LNCaP clone FGC (cell line): ENCODE results near the gene XRCC5.

ENCODE experiments used
- DNase-seq: peaks from one replicate; pipeline ENCODE4 v3.0.0-alpha.2; 2011; ENCODE audit warnings: low read depth
- H3K4me3 ChIP-seq: 2 replicates; pipeline ENCODE4 v1.5.1; 2011; ENCODE audit warnings: mild to moderate bottlenecking, low read depth, low read length, control low read depth
- TF ChIP-seq, protein P1 (sequence below): IDR thresholded peaks from 2 replicates; pipeline ENCODE4 v1.5.1; 2012; ENCODE audit warnings: mild to moderate bottlenecking; ENCODE audit not compliant: control insufficient read depth, insufficient read depth; ENCODE audit errors: extremely low read depth

XRCC5 gene

DNA sequence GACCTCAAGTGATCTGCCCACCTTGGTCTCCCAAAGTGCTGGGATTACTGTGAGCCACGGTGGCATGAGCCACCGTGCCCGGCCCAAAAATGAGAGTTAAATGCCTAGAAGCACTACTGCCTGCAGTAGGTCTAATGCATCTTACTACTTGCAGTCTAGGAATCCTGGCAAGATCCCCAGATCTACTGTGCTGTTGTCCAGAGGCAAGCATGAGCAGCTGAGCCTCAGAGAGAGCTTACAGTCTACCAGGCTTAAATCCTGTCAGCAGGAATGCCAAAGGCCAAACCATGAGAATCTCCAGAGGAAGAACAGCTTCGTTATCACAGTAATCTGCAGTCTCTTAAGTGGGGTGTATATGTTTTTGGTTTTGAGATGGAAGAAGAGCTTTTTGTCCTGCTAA, 54.4 kb downstream of the XRCC5 start:
- TF ChIP-seq, protein P1, sequence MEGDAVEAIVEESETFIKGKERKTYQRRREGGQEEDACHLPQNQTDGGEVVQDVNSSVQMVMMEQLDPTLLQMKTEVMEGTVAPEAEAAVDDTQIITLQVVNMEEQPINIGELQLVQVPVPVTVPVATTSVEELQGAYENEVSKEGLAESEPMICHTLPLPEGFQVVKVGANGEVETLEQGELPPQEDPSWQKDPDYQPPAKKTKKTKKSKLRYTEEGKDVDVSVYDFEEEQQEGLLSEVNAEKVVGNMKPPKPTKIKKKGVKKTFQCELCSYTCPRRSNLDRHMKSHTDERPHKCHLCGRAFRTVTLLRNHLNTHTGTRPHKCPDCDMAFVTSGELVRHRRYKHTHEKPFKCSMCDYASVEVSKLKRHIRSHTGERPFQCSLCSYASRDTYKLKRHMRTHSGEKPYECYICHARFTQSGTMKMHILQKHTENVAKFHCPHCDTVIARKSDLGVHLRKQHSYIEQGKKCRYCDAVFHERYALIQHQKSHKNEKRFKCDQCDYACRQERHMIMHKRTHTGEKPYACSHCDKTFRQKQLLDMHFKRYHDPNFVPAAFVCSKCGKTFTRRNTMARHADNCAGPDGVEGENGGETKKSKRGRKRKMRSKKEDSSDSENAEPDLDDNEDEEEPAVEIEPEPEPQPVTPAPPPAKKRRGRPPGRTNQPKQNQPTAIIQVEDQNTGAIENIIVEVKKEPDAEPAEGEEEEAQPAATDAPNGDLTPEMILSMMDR, result no peak
- H3K4me3 ChIP-seq, result no peak overlapping the region
- DNase-seq, result no peak

GRCh38 chr2:216164087-216164486, 54.9 kb downstream of the XRCC5 start:
- no peak for DNase-seq
- TF ChIP-seq, protein P1, result no peak
- no peak overlapping the region for H3K4me3 ChIP-seq

DNA sequence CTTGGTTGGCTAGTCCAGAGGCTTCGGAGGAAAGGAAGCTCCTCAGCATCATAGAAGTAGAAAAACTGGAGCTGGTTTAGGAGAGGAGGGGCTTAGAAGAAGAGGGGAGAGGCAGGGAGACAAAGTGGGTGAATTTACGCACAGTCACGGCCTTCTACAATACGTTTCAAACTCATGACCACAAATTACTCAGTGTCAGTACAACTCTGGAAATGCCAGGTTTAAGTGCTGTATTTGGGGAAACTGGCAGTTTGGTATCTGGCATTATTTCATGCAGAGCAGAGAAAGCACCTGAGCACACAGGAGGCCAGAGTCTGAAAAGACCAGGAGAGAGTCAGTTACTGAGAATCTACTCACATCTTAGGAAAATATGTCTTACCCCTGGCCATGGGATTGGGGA, 55.4 kb downstream of the XRCC5 start:
- no peak overlapping the region for H3K4me3 ChIP-seq
- TF ChIP-seq, protein P1, result no peak
- no peak for DNase-seq

DNA sequence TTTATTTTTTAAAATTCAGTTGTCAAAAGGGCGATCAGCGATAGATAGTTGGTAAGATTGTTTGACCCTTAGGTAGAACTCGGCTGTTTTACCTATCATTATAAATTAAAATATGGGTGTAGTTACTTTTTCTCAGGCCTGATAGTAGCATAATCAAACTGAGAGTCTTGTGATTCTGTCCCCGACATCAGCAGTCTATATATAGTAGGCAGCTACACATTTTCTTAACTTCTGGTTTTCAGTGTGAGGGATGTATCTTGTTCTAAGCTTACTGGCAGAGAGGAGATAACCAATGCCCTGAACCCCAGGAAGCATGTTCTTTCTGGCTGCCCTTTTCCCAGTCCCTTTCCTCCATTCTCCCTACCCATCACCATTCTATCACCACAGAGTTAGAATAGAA, 56.6 kb downstream of the XRCC5 start:
- TF ChIP-seq, protein P1, result no peak
- no peak overlapping the region for H3K4me3 ChIP-seq
- no peak for DNase-seq

DNA sequence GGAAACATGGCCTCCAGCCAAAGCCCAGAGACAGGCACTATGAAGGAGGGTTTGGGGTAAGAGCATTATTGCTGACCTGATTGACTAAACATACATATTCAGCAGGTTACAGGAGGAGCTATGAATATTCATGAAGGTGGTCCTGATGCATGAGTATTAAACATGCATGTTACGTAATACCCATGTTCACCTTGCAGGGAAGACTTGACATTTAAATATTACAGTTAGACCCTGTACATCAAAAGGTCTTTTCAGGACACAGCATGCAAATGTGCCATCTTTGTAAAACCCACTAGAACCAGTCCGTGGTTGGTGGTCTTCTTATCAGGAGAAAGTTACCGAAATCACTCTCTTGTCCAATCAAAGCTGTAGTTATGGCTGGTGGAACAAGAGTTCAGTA, 59.9 kb downstream of the XRCC5 start:
- no peak overlapping the region for H3K4me3 ChIP-seq
- TF ChIP-seq, protein P1, result no peak
- no peak for DNase-seq

GRCh38 chr2:216170076-216170763, 61.1 kb downstream of the XRCC5 start:
- TF ChIP-seq, protein P1, result no peak
- H3K4me3 ChIP-seq, result no peak overlapping the region

GRCh38 chr2:216171011-216171410, 61.9 kb downstream of the XRCC5 start:
- H3K4me3 ChIP-seq, result no peak overlapping the region
- DNase-seq, result no peak
- TF ChIP-seq, protein P1, result no peak

More at GRCh38 chr2:216170076-216170763, 61.1 kb downstream of the XRCC5 start:
- DNase-seq, result no peak
